ENCODE measurements around the gene PHF2.

Gene PHF2

DNA sequence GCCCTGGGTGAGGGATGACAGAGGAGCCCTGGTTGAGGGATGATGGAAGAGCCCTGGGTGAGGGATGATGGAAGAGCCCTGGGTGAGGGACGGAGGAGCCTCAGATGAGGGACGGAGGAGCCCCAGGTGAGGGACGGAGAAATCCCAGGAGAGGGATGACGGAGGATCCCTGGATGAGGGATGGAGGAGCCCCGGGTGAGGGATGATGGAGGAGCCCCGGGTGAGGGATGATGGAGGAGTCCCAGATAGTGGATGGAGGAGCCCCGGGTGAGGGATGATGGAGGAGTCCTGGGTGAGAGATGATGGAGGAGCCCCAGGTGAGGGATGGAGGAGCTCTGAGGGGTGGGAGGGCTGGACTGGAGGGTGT, 10.9 kb downstream of the PHF2 start:
- no peak overlapping the region for H3K4me3 ChIP-seq (ENCODE audit: low read length)
- no peak for TF ChIP-seq ZNF274 (IDR thresholded peaks at IDR 0.05; ENCODE audit: low read depth, low read length)

DNA sequence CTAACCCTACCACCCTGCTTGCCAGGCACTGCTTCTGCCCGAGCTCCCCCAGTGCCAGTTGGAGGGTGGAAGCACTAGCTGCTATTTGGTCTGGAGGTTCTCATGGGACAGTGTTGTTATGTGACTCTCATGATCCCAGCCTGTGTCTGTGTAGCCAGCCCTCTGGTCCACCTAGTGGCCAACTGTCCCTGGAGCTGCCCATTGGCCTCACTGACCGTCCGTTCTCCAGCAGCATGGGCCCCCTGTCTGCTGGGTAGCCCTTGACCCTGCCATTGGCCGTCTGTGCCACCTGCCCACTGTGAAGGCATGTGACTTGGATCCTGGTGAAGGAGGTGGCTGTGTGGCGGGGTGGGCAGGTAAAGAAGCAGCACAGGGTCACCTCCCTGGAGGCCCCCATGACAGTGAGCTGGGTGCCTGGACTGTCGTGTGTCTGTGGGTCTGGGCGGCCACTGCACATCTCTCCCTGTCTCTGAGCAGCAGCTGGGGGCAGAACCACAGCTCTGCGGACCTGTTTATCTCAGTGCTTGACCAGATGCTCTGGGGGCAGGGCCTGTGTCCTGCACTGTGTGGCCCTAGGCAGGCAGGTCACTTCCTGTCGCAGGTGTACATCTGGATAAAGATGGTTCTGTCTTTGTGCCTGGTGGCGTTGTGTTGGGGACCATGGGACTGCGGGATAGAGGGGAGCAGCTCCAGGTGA, 11.4 kb downstream of the PHF2 start:
- no peak overlapping the region for H3K4me3 ChIP-seq (ENCODE audit: low read length)

DNA sequence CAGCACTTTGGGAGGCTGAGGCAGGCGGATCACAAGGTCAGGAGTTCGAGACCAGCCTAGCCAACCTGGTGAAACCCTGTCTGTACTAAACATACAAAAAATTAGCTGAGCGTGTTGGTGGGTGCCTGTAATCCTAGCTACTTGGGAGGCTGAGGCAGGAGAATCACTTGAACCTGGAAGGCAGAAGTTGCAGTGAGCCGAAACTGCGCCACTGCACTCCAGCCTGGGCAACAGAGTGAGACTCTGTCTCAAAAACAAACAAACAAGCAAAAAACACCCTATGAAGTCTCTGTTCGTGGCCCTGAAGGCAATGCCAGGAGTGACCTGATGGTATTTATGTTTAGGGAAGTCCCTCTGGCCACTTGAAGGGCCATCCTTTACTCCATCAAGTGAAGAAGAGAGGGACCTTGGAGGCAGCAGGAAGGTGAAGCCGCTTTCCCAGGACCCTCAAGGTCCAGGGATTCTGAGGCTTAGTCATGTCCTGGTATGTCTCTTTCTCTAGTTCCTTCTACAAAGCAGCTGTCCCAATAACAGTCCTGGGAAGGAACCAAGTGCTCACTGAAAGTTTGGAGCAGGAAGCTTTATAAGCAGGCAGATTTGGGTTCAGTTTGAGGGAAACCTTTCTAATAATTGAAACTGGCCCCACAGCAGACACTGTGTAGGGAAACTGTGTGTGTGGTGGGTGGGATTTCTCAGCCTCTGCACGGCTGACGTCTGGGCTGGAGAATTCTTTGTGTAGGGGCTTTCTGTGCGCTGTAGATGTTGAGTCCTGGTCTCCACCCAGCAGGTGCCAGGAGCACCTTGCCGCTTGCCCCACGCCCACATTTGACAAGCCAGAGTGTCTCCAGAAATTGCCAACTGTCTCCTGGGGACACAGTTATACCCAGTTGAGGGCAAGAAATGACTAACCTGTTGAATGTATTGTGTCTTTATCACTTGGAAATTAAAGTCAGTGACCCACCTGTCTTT, 12.5 kb downstream of the PHF2 start:
- TF ChIP-seq ZNF274 (IDR thresholded peaks at IDR 0.05; ENCODE audit: low read depth, low read length): no peak
- no peak overlapping the region for H3K4me3 ChIP-seq (ENCODE audit: low read length)

More for the DNA sequence above, 11.4 kb downstream of the PHF2 start:
- no peak for TF ChIP-seq ZNF274 (IDR thresholded peaks at IDR 0.05; ENCODE audit: low read depth, low read length)

DNA sequence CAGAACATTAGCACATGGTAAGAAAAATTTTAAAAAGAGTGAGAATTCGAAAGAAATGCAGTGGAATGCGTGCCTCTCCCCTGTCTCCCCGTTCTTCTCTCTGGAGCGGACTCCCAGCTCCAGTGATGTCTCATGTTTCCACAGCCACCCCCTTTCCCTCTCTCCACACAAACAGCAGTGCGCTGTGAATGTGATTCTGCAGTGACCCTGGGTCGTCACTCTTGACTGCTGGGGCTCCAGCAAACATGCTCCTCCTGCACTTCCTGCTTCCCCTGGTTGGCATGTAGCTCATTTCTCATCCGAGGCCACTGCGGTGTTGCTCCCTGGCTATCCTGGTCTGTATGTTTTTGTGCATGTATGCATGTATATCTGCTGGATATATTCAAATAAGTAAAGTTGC, 13.3 kb downstream of the PHF2 start:
- no peak overlapping the region for H3K4me3 ChIP-seq (ENCODE audit: low read length)
- TF ChIP-seq ZNF274 (IDR thresholded peaks at IDR 0.05; ENCODE audit: low read depth, low read length): no peak

DNA sequence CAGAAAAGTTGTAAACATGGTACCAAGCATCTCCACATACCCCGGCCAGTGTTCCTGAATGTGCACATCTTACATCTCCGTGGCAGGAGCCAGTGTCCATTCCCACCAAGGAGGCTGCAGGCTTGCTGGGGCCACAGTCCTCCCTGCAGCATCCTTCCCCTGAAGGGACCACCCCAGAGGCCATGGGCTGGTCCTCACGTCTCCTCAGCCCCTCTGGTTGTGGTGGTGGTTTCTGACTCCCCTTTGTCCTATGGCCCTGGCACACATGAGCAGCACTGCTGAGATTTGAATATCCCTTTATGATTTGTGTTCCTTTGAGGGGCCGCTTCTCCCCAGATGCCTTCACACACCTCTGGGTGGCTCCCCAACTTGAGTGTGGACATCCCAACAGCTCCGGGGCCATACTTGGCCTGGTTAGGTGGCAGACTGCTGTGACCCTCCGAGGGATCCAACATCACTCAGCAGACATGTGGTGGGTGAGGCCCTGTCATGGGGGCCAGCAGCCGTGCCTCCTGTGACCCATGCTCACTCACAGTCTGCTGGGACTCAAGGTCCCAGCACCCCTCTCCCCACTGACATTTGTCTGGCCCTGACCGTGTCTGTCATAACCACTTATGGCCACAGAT, 14.3 kb downstream of the PHF2 start:
- no peak overlapping the region for H3K4me3 ChIP-seq (ENCODE audit: low read length)
- no peak for TF ChIP-seq ZNF274 (IDR thresholded peaks at IDR 0.05; ENCODE audit: low read depth, low read length)

DNA sequence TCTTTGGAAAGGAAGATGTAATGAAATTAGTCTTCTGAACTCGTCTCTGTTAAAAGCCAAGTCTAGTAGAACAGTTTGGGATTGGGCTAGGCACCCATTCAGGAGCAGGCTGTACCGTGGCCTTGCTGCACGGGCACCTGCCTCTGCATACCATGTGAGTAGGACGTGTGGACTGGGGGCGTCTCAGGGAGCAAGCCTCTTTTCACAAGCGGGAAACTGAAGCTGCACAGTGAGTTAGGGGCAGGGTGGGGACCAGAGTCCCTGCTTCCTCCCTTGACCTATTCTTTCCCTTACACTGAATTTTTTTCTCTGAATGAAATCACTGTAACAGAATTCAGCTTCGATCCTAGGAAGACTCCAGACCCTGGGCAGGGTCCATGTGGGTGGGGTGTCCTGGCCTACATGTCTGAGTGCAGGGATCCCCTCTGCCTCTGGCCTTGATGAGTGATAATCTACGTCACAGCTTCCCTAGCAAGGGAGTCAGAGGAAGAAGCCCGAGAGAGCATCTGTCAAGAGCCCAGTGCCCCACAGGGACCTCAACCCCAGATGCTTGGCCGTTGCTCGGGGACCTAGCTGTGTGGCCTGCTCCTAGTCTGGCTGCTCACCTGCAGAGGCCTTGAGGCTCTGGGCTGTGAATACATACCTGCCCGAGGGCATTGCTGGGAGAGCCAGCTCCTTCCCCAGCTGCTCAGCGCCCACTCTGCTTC, 15.1 kb downstream of the PHF2 start:
- H3K4me3 ChIP-seq (ENCODE audit: low read length): no peak overlapping the region
- no peak for TF ChIP-seq ZNF274 (IDR thresholded peaks at IDR 0.05; ENCODE audit: low read depth, low read length)

DNA sequence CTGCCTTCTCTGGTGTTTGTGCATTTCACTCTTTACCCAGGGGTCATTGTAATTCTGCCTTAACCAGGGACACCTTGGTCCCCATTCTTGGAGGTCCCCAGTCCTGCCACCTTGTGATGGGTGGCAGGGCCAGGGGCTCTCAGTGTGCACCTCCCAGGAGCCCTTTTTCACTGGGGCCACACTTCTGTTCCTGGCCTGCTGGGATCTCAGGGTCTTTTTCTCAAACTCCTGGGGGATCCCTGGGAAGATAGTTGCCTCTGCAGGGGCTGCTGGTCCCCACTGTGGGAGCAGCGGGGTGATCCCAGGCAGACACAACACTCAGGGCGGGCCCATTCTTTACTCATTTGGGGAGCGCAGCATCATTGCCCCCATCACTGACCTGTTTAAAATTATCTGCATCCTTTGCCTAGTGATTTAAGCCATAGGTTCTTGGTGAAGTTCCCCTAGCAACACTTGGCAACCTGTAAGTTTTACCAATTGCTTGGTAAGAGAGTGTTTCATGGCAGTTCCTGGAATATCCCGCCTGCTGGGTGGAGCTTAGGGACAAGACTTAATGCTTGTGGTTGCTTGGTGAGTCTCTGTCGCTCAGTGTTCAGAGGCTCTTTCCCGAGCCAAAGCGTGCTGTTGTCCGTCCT, 15.7 kb downstream of the PHF2 start:
- TF ChIP-seq ZNF274 (IDR thresholded peaks at IDR 0.05; ENCODE audit: low read depth, low read length): no peak
- H3K4me3 ChIP-seq (ENCODE audit: low read length): no peak overlapping the region

DNA sequence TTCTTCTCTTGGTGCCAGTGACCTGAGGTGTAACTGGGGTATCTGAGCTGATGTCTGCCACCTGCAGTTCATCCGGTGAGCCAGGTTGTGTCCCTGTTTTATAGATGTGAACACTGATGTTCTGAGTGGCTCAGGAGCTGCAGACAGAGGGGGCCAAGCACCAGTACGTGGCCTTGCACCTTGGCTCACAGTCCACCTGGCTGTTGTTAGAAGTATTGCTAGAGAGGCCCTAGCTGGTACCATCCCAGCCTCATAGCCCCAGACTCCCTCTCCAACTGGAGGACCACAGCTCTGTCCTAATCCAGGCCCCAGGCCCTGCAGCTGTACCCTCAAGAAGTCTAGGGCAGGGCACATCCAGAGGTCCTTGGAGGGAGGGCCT, 16.2 kb downstream of the PHF2 start:
- TF ChIP-seq ZNF274 (IDR thresholded peaks at IDR 0.05; ENCODE audit: low read depth, low read length): no peak

DNA sequence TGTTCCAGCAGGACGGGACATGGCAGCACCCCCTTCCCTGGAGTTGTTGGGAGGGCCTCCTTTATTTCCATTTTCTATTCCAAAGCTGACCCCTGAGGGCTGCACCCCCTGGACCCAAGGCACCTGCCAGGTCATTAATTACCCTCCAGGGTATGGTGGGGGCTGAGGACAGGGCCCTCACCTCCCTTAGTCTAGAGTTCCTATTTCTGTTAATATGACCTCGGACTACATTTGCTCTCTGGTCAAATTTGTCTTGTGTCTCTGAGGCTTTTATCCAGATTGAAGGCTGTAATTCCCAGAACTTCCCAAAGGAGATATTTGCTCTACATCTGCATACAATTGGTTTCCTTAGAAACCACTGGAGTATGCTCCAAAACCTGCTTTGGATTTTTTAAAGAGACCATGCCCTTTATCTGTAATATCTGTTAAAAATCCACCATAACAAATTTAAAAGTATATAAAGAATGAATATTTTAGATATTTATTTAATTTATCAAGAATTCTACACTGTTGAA, 16.8 kb downstream of the PHF2 start:
- TF ChIP-seq ZNF274 (IDR thresholded peaks at IDR 0.05; ENCODE audit: low read depth, low read length): no peak

More for the DNA sequence above, 16.2 kb downstream of the PHF2 start:
- no peak overlapping the region for H3K4me3 ChIP-seq (ENCODE audit: low read length)

DNA sequence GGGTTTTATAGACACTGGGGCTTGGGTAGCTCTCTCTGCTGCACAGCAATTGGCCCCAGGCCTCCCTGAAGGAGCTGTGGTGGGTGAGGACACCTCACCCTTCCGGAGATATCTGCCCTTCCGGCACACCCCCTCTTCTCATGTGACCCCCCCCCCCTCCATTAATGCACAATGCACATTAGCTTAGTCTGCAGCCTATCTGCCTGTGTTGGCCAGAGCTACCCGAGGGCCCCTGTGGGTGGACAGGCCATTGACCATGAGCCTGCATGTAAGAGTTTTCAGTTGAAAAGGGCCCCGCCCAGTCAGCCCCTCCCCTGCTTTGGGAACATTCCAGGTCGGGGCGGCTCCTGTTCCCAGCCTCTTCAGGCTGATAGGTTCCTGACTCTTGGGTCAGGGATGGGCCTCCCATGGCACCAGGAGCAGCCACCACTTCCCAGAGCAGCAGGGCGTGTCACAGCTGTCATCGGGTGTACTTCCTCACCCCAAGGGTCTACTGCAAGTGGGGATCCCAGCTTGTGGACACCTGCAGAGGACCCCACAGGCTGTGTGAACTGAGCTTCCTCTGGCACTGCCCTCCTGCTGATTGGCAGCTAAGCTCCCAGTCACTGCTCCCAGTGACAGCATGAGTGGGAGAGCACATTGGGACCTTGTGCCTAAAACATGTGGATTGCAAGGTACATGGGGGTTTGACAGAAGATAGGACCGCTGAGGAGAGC, 17.8 kb downstream of the PHF2 start:
- H3K4me3 ChIP-seq (ENCODE audit: low read length): no peak overlapping the region
- TF ChIP-seq ZNF274 (IDR thresholded peaks at IDR 0.05; ENCODE audit: low read depth, low read length): no peak

More for the DNA sequence above, 16.8 kb downstream of the PHF2 start:
- no peak overlapping the region for H3K4me3 ChIP-seq (ENCODE audit: low read length)

DNA sequence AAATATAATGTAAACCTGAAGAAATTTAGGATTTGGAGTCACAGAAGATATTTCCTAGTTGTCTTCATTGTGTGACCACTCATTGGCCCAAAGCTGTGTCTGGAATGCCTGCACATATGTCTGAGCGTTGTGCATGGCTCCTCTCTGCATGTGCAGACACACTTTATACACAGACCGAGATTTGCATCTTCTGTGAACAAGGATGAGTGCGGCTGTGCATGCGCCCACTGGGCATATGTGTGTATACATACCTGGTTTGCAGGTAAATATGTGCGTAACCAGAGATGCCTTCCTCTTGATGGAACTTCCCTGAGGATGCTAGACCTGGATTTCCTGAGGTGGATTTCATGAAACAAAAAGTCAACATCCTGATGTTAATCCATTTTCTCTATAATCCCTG, 19.1 kb downstream of the PHF2 start:
- H3K4me3 ChIP-seq (ENCODE audit: low read length): no peak overlapping the region
- TF ChIP-seq ZNF274 (IDR thresholded peaks at IDR 0.05; ENCODE audit: low read depth, low read length): no peak

DNA sequence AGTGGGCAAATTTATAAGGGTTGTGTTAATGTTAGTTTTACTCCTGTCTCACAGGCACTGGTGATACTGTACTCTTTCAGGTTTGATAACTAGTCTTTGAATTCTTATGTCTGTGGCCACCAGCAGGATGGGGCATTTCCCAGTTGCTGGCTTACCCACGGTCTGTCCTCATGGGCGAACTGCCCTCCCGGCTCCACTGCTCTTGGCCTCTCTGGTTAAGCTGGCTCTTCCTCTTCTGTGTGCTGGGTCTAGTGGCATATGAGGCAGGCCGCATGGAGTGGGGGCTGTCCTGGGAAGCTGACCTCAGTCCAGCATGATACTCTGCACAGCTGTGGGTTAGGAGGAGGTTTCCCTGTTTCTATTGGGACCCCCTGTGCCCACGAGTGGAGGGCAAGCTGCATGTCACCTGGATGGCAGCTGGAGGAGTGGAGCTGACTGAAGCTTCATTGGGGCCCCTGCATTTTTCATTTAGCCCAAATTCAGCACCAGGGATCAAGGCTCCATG, 19.5 kb downstream of the PHF2 start:
- no peak for TF ChIP-seq ZNF274 (IDR thresholded peaks at IDR 0.05; ENCODE audit: low read depth, low read length)
- no peak overlapping the region for H3K4me3 ChIP-seq (ENCODE audit: low read length)

DNA sequence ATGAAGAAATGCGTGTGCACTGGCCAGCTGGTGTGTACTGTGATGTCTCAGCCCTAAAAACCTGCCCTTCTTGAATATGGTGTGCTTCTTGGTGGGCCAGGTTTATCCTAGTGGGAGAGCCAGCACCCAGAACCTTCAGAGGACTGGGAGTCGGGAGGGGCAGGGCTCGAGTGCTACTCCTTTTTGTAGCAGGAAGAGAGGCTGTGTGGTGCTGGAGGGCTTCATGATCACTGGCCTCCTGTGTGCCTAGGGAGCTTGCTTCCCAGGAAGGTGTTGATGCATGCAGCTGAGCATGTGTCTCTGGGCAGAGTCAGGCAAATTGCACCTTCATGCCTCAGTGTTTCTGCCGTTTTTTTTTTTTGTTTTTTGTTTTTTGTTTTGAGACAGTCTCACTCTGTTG, 20.0 kb downstream of the PHF2 start:
- no peak for TF ChIP-seq ZNF274 (IDR thresholded peaks at IDR 0.05; ENCODE audit: low read depth, low read length)
- H3K4me3 ChIP-seq (ENCODE audit: low read length): no peak overlapping the region

Data from GM08714 (cell line).